Lower leg skin (tissue), 4 donors: ENCODE data around the gene STIM1. TPM values are rescaled to one million over a fixed set of nuclear protein-coding genes. Genes with fewer than 3 reads are reported as not detected.
"Not testable (repeated sequence)": the region's sequence is repeated elsewhere in the genome, so short reads cannot be mapped to it uniquely, and the experiment has no call there.

Experiments used
- DNase-seq, 2 donors: peaks; one replicate each; pipeline ENCODE4 v3.0.0-alpha.2; 2019; ENCODE audit warnings: low spot score in 2 of 2
- H3K4me3 ChIP-seq: fragments of 200-600 bp; sonication (generic); 2 replicates; pipeline ENCODE4 v1.5.1; 2017; ENCODE audit warnings: mild to moderate bottlenecking, low read depth; ENCODE audit not compliant: poor library complexity, severe bottlenecking
- POLR2A ChIP-seq, 2 donors: fragments of 450-650 bp; IDR thresholded peaks; one replicate each; pipeline ENCODE4 v1.6.1; 2016 to 2017; ENCODE audit warnings: antibody characterized with exemption in 2 of 2, mild to moderate bottlenecking in 1 of 2, moderate library complexity in 1 of 2
- WGBS, 2 donors: methylation state at CpG; one replicate each; pipeline ENCODE4 v1.1.5; 2018; 5-methylcytosine and 5-hydroxymethylcytosine counted together
- intact Hi-C: fragments of 100-400 bp; cut with DNase I; formaldehyde crosslinking; loops from one replicate; pipeline ENCODE4 v1.15.0; 2023; ENCODE audit warnings: low total_unique reads
- total RNA-seq, 4 donors: library from RNA; depleted of rRNA; stranded (reverse); fragments of >200 nt; gene quantifications; one replicate each; pipeline ENCODE4 v1.1.0, GENCODE V29; 2016
- TF ChIP-seq, protein P1 (sequence below), 3 donors: fragments of 450-650 bp; IDR thresholded peaks; one replicate each; pipeline ENCODE4 v1.5.1; 2016; ENCODE audit warnings: antibody characterized with exemption in 3 of 3, mild to moderate bottlenecking in 3 of 3, moderate library complexity in 2 of 3

The STIM1 gene
- total RNA-seq, 4 donors from 2014 or later, result 43.7 to 75.9 (median 64.9) TPM

DNA sequence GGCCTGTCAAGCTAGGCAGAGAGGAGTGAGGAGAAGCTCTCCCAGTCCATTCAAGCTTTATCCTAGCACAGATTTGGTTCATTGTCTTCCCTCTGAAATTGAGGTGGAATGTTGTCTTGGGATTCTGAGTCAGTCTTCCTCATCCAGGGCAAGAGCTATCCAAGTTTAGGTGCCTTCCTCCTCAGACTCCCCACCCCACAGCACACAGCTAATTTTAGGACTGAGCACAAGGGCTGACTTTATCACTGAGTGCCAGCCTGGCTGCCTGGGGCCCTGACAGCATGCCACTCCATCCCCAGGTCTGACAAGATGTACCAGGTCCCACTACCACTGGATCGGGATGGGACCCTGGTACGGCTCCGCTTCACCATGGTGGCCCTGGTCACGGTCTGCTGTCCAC lies 44.5 kb upstream of the STIM1 start:
- TF ChIP-seq, protein P1, sequence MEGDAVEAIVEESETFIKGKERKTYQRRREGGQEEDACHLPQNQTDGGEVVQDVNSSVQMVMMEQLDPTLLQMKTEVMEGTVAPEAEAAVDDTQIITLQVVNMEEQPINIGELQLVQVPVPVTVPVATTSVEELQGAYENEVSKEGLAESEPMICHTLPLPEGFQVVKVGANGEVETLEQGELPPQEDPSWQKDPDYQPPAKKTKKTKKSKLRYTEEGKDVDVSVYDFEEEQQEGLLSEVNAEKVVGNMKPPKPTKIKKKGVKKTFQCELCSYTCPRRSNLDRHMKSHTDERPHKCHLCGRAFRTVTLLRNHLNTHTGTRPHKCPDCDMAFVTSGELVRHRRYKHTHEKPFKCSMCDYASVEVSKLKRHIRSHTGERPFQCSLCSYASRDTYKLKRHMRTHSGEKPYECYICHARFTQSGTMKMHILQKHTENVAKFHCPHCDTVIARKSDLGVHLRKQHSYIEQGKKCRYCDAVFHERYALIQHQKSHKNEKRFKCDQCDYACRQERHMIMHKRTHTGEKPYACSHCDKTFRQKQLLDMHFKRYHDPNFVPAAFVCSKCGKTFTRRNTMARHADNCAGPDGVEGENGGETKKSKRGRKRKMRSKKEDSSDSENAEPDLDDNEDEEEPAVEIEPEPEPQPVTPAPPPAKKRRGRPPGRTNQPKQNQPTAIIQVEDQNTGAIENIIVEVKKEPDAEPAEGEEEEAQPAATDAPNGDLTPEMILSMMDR (IDR thresholded peaks at IDR 0.05), result no peak
- TF ChIP-seq POLR2A (IDR thresholded peaks at IDR 0.05), result no peak
- DNase-seq, result no peak
- WGBS, 2 donors, result 86 to 92% methylated on average over 4 of the region's 4 CpGs
- intact Hi-C loops, result no loop called here
- no peak overlapping the region for H3K4me3 ChIP-seq

DNA sequence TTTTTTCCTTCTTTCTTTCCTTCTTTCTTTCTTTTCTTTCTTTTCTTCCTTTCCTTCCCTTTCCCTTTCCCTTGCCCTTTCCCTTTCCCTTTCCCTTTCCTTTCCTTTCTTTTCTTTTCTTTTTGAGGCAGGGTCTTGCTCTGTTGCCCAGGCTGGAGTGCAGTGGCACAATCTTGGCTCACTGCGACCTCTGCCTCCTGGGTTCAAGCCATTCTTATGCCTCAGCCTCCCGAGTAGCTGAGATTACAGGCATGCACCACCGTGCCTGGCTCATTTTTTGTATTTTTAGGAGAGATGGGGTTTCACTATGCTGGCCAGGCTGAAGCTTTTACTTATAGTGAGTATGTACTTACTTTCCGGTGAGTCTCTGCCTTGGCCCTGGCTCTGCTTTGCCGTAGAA lies 40.6 kb upstream of the STIM1 start:
- intact Hi-C loops, H3K4me3 ChIP-seq: not testable (repeated sequence)
- WGBS, 2 donors, result 89 to 95% methylated on average over 5 of the region's 5 CpGs

DNA sequence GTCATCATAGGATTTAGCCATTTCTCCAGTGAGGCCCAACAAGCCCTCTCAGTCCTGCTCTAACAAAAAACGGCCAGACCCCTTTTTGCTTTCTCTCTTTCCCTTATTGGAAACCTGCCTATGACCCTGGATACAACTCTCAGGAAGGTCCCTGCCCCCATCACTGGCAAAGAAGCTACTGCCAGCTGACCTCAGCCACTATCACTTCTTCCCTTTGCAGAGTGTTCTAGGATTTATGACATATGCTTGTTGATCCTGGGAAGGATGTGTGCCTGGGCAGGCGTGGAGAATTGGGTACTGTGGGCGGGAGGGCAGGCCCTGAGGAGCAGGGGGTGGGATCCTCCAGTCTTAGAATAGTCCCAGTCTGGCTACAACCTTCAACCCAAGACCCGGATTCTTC lies 39.6 kb upstream of the STIM1 start:
- 75 to 78% methylated on average over 4 of the region's 4 CpGs for WGBS, 2 donors

More for the DNA sequence above, 40.6 kb upstream of the STIM1 start:
- not testable (repeated sequence) for DNase-seq

DNA sequence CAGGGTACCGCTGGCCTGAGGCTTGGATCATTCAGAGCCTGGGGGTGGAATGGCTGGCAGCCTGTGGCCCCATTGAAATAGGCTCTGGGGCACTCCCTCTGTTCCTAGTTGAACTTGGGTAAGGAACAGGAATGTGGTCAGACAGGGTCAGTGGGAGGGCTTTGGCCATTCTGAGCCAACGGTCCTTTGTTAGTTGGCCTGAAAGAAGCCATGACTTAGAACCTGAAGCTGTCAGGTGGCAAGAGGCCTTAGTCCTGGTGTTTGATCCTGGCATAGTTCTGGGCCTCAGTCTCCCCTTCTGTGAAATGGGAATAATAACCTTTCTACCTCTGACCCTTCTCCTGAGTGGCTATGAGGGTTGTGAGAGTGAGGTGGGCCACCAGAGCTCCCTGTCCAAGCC lies 38.8 kb upstream of the STIM1 start:
- H3K4me3 ChIP-seq, result no peak overlapping the region
- 83 to 86% methylated on average over 2 of the region's 2 CpGs for WGBS, 2 donors
- intact Hi-C loops, result no loop called here
- TF ChIP-seq POLR2A (IDR thresholded peaks at IDR 0.05), result no peak
- TF ChIP-seq, protein P1 (IDR thresholded peaks at IDR 0.05), result no peak
- DNase-seq, result no peak

More for the DNA sequence above, 39.6 kb upstream of the STIM1 start:
- intact Hi-C loops, result no loop called here
- DNase-seq, result no peak
- H3K4me3 ChIP-seq, result no peak overlapping the region
- TF ChIP-seq, protein P1 (IDR thresholded peaks at IDR 0.05), result no peak

DNA sequence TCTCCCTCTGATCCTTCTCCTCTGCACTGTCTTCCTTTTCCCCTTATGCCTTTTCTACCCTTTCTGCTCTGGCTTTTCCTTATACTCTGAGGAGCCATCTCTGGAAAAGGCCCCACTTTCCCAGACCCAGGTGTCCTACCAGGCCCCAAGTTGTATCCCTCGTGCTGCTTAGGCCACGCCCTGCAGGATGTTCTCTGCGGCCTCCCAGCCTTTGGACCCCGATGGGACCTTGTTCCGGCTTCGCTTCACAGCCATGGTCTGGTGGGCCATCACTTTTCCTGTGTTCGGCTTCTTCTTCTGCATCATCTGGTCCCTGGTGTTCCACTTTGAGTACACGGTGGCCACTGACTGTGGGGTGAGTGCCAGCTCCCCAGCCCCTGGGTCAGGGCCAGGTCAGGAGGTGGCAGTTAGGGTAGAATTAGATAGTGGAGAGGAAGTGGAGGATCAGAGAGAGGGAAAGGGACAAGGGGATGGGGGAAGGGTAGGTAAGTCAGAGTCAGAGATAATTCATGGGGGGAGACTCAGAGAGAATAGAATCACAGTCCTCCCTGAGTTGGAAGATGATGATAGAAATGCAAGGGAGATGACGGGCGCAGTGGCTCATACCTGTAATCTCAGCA lies 38.2 kb upstream of the STIM1 start:
- 84 to 87% methylated on average over 10 of the region's 10 CpGs for WGBS, 2 donors
- intact Hi-C loops, result no loop called here
- no peak for TF ChIP-seq POLR2A (IDR thresholded peaks at IDR 0.05)
- TF ChIP-seq, protein P1 (IDR thresholded peaks at IDR 0.05), result no peak
- DNase-seq, result no peak
- no peak overlapping the region for H3K4me3 ChIP-seq

DNA sequence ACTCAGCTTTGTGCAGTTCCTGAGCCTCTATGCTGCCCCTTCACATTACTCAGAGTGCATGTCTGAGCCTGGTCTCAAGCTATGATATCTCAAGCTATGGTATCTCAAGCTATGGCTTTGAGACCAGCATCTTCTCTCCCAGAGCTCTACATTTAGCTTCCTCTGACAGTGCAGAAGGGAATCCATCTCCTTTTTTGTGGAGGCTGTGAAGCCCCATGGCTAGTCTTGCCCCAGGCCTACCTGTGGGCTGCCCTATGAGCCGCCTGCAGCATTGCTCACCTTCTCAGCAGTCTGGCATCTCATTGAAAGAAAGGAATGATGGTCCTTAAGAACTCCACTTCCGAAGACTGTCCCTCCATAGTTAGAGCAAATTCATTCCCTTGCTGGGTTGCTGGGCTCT lies 34.5 kb upstream of the STIM1 start:
- no peak overlapping the region for H3K4me3 ChIP-seq
- WGBS, 2 donors, result 100% methylated on average over 2 of the region's 2 CpGs
- no peak for TF ChIP-seq POLR2A (IDR thresholded peaks at IDR 0.05)
- TF ChIP-seq, protein P1 (IDR thresholded peaks at IDR 0.05), result no peak
- intact Hi-C loops, result no loop called here
- DNase-seq, result no peak
